Adrenal gland (tissue), 12 donors: ENCODE results near the gene IKZF5. TPM values are rescaled to one million over a fixed set of nuclear protein-coding genes. Genes with fewer than 3 reads are reported as not detected.

ENCODE experiments used
- DNase-seq, 7 donors: peaks; one replicate each; pipeline ENCODE4 v3.0.0-alpha.2; 2019 to 2020
- H3K27ac ChIP-seq, 5 donors: fragments of 200-600 bp; sonication (generic) in 4 of 5; 1 replicate in 3 of 5; 2 replicates in 2 of 5; pipeline versions ENCODE4 v1.5.1 to v1.8.0; 2016 to 2020; ENCODE audit warnings: mild to moderate bottlenecking in 1 of 5
- H3K27me3 ChIP-seq: fragments of 200-600 bp; 2 replicates; pipeline ENCODE4 v1.8.0; 2021
- H3K36me3 ChIP-seq, 2 donors: fragments of 200-600 bp; replicated peaks in 1 of 2; 1 replicate in 1 of 2; 2 replicates in 1 of 2; pipeline versions ENCODE4 v1.5.1 to v1.8.0; 2018 to 2022
- H3K4me1 ChIP-seq, 2 donors: fragments of 200-600 bp; replicated peaks in 1 of 2; 1 replicate in 1 of 2; 2 replicates in 1 of 2; pipeline versions ENCODE4 v1.5.1 to v1.8.0; 2018 to 2021
- H3K4me3 ChIP-seq, 4 donors: fragments of 200-600 bp; sonication (generic) in 3 of 4; one replicate each; pipeline ENCODE4 v1.5.1; 2016 to 2018
- H3K9me3 ChIP-seq, 3 donors: fragments of 200-600 bp; sonication (generic) in 1 of 3; replicated peaks in 1 of 3; 1 replicate in 2 of 3; 2 replicates in 1 of 3; pipeline versions ENCODE4 v1.5.1 to v1.8.0; 2016 to 2021
- POLR2A ChIP-seq, 2 donors: fragments of 450-650 bp; IDR thresholded peaks; one replicate each; pipeline ENCODE4 v1.6.1; 2017; ENCODE audit warnings: antibody characterized with exemption in 2 of 2, mild to moderate bottlenecking in 2 of 2, moderate library complexity in 1 of 2
- WGBS, 4 donors: extraction: QIAGEN DNeasy Blood & Tissue Kit in 2 of 4; methylation state at CpG; one replicate each; pipeline versions ENCODE4 v1.1.5 to v1.1.7; 2013 to 2017; 5-methylcytosine and 5-hydroxymethylcytosine counted together
- intact Hi-C, 2 donors: fragments of 100-400 bp; cut with DNase I; formaldehyde crosslinking; loops; one replicate each; pipeline versions ENCODE4 v1.14.1 to v1.15.0; 2022 to 2023
- polyA plus RNA-seq, 3 donors: library from polyadenylated mRNA; stranded (reverse); fragments of 200-250 nt in 2 of 3; fragments of 350-450 nt in 1 of 3; fragmentation: Illumina TruSeq in 1 of 3; extraction: RNeasy Lipid Tissue Mini Kit (QIAGEN cat#74804) in 1 of 3; gene quantifications; one replicate each; pipeline ENCODE4 v1.2.3, GENCODE V29; 2013 to 2014
- total RNA-seq, 9 donors: library from RNA; depleted of rRNA in 4 of 9; stranded (reverse); fragments of >200 nt in 4 of 9; fragments of 120-200 nt in 1 of 9; fragmentation: NEBNext Ultra II Directional in 1 of 9; extraction: Animal tissue kit (Norgen Biotek cat#: 25700) in 1 of 9; gene quantifications; one replicate each; pipeline versions ENCODE4 v1.1.0 to v1.2.4, GENCODE V29; 2013 to 2023
- TF ChIP-seq, protein P1 (sequence below), 6 experiments: fragments of 450-650 bp in 4 of 6; fragments of 200-600 bp in 2 of 6; sonication (generic) in 1 of 6; IDR thresholded peaks; 1 replicate in 5 of 6; 2 replicates in 1 of 6; pipeline versions ENCODE4 v1.5.1 to v1.8.0; 2016 to 2021; ENCODE audit warnings: antibody characterized with exemption in 6 of 6, mild to moderate bottlenecking in 2 of 6, moderate library complexity in 1 of 6
- donor health status: healthy with polysubstance abuse.
- donor health status: Bipolar disorder and iron deficiency.
- donor health status: DM: yes; HTN: yes; CAD: no.
- donor health status: DM: no; HTN: no; CAD: no.
- donor health status: DM: no; HTN: no; CAD: no.
- donor health status: DM: yes; HTN: yes; CAD: no.

Gene IKZF5
- total and polyA plus RNA-seq, 12 donors: 3.3 to 20.0 (median 12.0) TPM

DNA sequence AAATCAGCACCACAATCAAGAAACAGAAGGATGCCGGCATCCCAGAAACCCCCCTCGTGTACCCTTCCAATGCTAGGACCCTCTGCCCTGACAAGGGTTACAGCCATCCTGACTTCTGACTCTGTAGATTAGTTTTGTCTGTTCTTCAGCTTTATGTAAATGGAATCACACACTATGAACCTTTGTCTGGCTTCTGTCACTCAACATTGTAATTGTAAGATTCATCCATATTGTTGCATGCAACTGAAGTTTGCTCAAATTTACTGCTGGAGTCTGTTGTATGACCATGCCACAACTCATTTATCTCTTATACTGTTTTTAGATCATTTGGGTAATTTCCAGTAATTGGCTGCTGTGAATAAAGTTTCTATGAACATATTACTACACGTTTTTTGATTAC lies 8.4 kb downstream of the IKZF5 start:
- H3K27ac ChIP-seq: no peak overlapping the region
- no peak overlapping the region for H3K4me3 ChIP-seq
- no peaks in the 10 kb centered on the region for H3K27me3 ChIP-seq
- TF ChIP-seq POLR2A (IDR thresholded peaks at IDR 0.05): no peak
- TF ChIP-seq, protein P1, sequence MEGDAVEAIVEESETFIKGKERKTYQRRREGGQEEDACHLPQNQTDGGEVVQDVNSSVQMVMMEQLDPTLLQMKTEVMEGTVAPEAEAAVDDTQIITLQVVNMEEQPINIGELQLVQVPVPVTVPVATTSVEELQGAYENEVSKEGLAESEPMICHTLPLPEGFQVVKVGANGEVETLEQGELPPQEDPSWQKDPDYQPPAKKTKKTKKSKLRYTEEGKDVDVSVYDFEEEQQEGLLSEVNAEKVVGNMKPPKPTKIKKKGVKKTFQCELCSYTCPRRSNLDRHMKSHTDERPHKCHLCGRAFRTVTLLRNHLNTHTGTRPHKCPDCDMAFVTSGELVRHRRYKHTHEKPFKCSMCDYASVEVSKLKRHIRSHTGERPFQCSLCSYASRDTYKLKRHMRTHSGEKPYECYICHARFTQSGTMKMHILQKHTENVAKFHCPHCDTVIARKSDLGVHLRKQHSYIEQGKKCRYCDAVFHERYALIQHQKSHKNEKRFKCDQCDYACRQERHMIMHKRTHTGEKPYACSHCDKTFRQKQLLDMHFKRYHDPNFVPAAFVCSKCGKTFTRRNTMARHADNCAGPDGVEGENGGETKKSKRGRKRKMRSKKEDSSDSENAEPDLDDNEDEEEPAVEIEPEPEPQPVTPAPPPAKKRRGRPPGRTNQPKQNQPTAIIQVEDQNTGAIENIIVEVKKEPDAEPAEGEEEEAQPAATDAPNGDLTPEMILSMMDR (IDR thresholded peaks at IDR 0.05): no peak
- H3K4me1 ChIP-seq: peaks cover 0 to 10% of the 10 kb centered on the region in 2 donors
- intact Hi-C loops: no loop called here
- WGBS, 4 donors: 84 to 88% (median 86%) methylated on average over 3 of the region's 3 CpGs
- H3K36me3 ChIP-seq: peaks cover 0 to 8% of the 10 kb centered on the region in 2 donors
- DNase-seq: no peak
- no peaks in the 10 kb centered on the region for H3K9me3 ChIP-seq

GRCh38 chr10:122999347-122999746 lies 9.2 kb downstream of the IKZF5 start:
- no peak for DNase-seq
- no peaks in the 10 kb centered on the region for H3K27me3 ChIP-seq
- 82 to 92% (median 84%) methylated on average over 3 of the region's 3 CpGs for WGBS, 4 donors
- intact Hi-C loops: no loop called here
- TF ChIP-seq POLR2A (IDR thresholded peaks at IDR 0.05): no peak
- TF ChIP-seq, protein P1 (IDR thresholded peaks at IDR 0.05): no peak
- peaks cover 0 to 7% of the 10 kb centered on the region in 2 donors for H3K4me1 ChIP-seq
- peaks cover 0 to 10% of the 10 kb centered on the region in 2 donors for H3K36me3 ChIP-seq
- no peak overlapping the region for H3K27ac ChIP-seq
- H3K9me3 ChIP-seq: no peaks in the 10 kb centered on the region
- H3K4me3 ChIP-seq: no peak overlapping the region

GRCh38 chr10:122998934-122999333 lies 9.7 kb downstream of the IKZF5 start:
- intact Hi-C loops: no loop called here

DNA sequence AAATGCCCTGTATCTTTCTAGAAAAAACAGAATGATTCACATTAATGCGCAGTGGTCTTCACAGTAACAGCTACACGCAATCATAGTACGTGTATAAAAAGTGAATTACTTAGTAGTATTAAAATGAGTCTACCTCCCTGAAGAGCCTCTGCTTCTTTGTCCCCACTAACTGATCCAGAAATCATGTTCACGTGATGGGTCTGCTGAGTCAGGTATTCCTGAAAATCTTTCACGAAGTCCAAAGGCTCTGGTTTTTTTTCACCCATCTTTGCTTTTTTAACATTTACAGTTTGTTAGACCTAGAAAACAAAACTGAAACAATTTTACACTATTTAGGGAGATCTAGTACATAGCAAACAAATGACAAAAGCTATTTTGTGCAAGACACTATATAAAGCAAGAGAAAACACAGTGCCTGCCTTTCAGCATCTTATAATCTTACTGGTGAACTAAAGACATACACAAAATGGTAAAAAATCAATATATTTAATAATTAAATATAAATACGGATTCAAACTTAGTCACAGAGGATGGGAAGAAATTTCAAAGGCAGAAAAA lies 10.2 kb downstream of the IKZF5 start:
- no peaks in the 10 kb centered on the region for H3K27me3 ChIP-seq
- 86 to 94% (median 89%) methylated on average over 6 of the region's 6 CpGs for WGBS, 4 donors
- peaks cover 0 to 19% of the 10 kb centered on the region in 2 donors for H3K36me3 ChIP-seq
- no peaks in the 10 kb centered on the region for H3K9me3 ChIP-seq
- intact Hi-C loops: no loop called here
- H3K27ac ChIP-seq: no peak overlapping the region
- DNase-seq: no peak
- TF ChIP-seq, protein P1 (IDR thresholded peaks at IDR 0.05): no peak
- TF ChIP-seq POLR2A (IDR thresholded peaks at IDR 0.05): no peak
- no peak overlapping the region for H3K4me3 ChIP-seq
- H3K4me1 ChIP-seq: peaks cover 0 to 4% of the 10 kb centered on the region in 2 donors

More at GRCh38 chr10:122998934-122999333, 9.7 kb downstream of the IKZF5 start:
- H3K4me1 ChIP-seq: peaks cover 0 to 4% of the 10 kb centered on the region in 2 donors
- no peak for DNase-seq
- H3K27me3 ChIP-seq: no peaks in the 10 kb centered on the region
- peaks cover 0 to 14% of the 10 kb centered on the region in 2 donors for H3K36me3 ChIP-seq
- WGBS, 4 donors: 89 to 97% (median 93%) methylated on average over 3 of the region's 3 CpGs
- H3K27ac ChIP-seq: no peak overlapping the region
- TF ChIP-seq, protein P1 (IDR thresholded peaks at IDR 0.05): no peak
- no peak for TF ChIP-seq POLR2A (IDR thresholded peaks at IDR 0.05)
- no peak overlapping the region for H3K4me3 ChIP-seq
- H3K9me3 ChIP-seq: no peaks in the 10 kb centered on the region
